ENCODE results near the gene WFS1.

WFS1 gene

DNA sequence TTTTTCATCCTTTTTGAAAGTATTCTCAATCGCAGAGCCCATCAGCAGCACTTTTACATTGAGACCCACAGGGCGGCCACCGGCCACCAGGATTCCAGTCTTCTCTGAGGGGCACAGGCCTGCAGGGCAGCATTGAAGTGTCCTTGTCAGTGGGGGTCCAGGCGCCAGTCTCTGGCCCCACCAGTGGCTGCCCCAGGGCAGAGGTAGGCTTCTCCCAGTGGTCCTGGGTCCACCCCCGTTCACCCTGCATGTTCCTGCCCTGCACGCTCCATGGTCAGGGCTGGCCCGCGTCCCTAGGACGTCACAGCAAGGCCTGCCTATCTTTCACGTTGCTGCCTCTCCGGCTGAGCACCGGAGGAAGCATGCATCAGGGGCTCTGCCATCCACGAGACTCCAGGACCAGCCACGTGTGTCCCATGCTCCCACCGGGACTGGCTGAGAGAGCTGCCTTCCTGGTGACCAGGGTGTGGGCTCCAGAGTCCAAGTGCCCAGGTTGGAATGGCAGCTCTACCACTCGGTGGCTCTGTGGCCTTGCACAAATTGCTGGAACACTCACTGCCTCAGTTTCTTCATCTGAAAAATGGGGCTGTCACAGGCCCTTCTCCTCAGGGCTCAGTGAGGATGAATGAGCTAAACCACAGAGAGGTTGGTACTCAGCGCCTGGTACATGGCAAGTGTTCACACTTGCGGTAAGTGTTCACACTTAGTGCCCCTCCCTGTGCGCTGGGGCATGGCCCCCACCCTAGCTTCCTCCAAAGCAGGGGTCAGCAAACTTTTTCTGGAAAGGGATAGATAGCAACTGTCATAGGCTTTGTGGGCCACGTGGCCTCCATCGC lies 38.6 kb upstream of the WFS1 start:
- DNase-seq (ENCODE audit: low spot score) = no peak
- ATAC-seq (ENCODE audit: low read depth) = no peak
- Histone ChIP-seq H3K27ac (ENCODE audit: poor library complexity, severe bottlenecking) (no peak overlapping the region), H3K4me1 (ENCODE audit: insufficient read depth, poor library complexity, severe bottlenecking) (no peaks in the 10 kb centered on the region), H3K36me3 (ENCODE audit: low read depth) (no peaks in the 10 kb centered on the region), H3K4me3 (ENCODE audit: severe bottlenecking) (no peak overlapping the region), H3K27me3 (ENCODE audit: insufficient read depth, poor library complexity, severe bottlenecking) (no peaks in the 10 kb centered on the region), H3K9me3 (ENCODE audit: severe bottlenecking) (no peaks in the 10 kb centered on the region)
- TF ChIP-seq, protein P1, sequence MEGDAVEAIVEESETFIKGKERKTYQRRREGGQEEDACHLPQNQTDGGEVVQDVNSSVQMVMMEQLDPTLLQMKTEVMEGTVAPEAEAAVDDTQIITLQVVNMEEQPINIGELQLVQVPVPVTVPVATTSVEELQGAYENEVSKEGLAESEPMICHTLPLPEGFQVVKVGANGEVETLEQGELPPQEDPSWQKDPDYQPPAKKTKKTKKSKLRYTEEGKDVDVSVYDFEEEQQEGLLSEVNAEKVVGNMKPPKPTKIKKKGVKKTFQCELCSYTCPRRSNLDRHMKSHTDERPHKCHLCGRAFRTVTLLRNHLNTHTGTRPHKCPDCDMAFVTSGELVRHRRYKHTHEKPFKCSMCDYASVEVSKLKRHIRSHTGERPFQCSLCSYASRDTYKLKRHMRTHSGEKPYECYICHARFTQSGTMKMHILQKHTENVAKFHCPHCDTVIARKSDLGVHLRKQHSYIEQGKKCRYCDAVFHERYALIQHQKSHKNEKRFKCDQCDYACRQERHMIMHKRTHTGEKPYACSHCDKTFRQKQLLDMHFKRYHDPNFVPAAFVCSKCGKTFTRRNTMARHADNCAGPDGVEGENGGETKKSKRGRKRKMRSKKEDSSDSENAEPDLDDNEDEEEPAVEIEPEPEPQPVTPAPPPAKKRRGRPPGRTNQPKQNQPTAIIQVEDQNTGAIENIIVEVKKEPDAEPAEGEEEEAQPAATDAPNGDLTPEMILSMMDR (IDR thresholded peaks at IDR 0.05; ENCODE audit: poor library complexity, severe bottlenecking) = no peak

GRCh38 chr4:6231663-6232165 lies 37.9 kb upstream of the WFS1 start:
- Histone ChIP-seq H3K27ac (ENCODE audit: poor library complexity, severe bottlenecking) (no peak overlapping the region), H3K36me3 (ENCODE audit: low read depth) (no peaks in the 10 kb centered on the region), H3K4me1 (ENCODE audit: insufficient read depth, poor library complexity, severe bottlenecking) (no peaks in the 10 kb centered on the region), H3K4me3 (ENCODE audit: severe bottlenecking) (no peak overlapping the region), H3K27me3 (ENCODE audit: insufficient read depth, poor library complexity, severe bottlenecking) (no peaks in the 10 kb centered on the region), H3K9me3 (ENCODE audit: severe bottlenecking) (no peaks in the 10 kb centered on the region)
- ATAC-seq (ENCODE audit: low read depth) (no peak), DNase-seq (ENCODE audit: low spot score) (no peak)
- TF ChIP-seq, protein P1 (IDR thresholded peaks at IDR 0.05; ENCODE audit: poor library complexity, severe bottlenecking) = no peak

DNA sequence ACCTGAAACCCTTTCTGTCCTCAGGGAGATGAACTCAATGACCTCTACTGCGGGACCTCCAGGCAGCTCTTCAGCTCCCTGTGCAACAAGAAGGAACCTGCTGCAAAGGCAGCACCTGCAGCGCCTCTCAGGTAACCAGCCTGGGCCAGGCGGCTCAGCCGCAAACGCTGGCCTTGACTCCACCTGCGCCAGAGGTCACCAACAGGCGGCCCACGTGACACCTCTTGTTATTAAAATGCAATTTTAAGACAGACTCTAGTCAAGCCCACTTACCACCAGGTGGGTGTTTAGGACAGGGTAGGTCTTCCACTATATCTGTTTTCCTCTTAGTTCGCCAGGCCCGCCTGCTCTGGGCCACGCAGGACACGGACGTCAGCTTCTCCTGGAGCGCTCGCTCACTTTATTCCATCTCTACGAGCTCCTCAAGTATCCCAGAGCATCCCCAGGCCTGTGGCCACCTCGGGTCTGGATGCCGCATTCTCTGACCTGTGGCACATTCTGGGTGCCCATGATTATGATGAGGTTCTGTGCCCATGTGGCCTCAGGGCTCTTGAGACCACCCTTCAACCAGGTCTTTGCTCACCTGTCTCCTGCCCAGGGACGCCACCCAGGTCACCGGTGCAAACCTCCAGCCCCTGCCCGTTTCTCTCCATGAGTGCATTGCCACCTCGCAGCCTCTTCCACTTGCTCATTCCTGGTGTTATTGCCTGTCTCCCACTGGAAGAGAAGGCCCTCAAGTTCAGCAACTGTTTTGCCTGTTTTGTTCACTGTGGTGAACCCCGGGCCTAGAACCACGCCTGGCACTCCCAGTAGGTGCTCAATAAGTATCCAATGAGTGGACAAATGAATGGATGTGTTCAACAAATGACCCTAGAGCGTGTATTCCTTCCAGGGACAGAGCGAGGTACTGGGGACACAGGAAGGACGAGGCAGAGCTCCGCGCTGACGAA lies 36.5 kb upstream of the WFS1 start:
- Histone ChIP-seq H3K27ac (ENCODE audit: poor library complexity, severe bottlenecking) (no peak overlapping the region), H3K27me3 (ENCODE audit: insufficient read depth, poor library complexity, severe bottlenecking) (no peaks in the 10 kb centered on the region), H3K4me3 (ENCODE audit: severe bottlenecking) (no peak overlapping the region), H3K9me3 (ENCODE audit: severe bottlenecking) (no peaks in the 10 kb centered on the region), H3K36me3 (ENCODE audit: low read depth) (no peaks in the 10 kb centered on the region), H3K4me1 (ENCODE audit: insufficient read depth, poor library complexity, severe bottlenecking) (no peaks in the 10 kb centered on the region)
- ATAC-seq (ENCODE audit: low read depth) (no peak), DNase-seq (ENCODE audit: low spot score) (no peak)
- TF ChIP-seq, protein P1 (IDR thresholded peaks at IDR 0.05; ENCODE audit: poor library complexity, severe bottlenecking) = no peak

- no peaks in the 10 kb centered on the region for H3K9me3 ChIP-seq (ENCODE audit: severe bottlenecking)
- TF ChIP-seq, protein P1 (IDR thresholded peaks at IDR 0.05; ENCODE audit: poor library complexity, severe bottlenecking) = no peak
- no peaks in the 10 kb centered on the region for H3K36me3 ChIP-seq (ENCODE audit: low read depth)
- ATAC-seq (ENCODE audit: low read depth) = no peak
- DNase-seq (ENCODE audit: low spot score) = no peak
- no peaks in the 10 kb centered on the region for H3K27me3 ChIP-seq (ENCODE audit: insufficient read depth, poor library complexity, severe bottlenecking)
- no peak overlapping the region for H3K27ac ChIP-seq (ENCODE audit: poor library complexity, severe bottlenecking)
- no peaks in the 10 kb centered on the region for H3K4me1 ChIP-seq (ENCODE audit: insufficient read depth, poor library complexity, severe bottlenecking)
- H3K4me3 ChIP-seq (ENCODE audit: severe bottlenecking) = no peak overlapping the region
Observed at GRCh38 chr4:6233929-6234328, 35.7 kb upstream of the WFS1 start.

All from RWPE2 (cell line).